Uterus (tissue), 2 donors: ENCODE results near the gene SLC30A7.

ENCODE experiments used
- POLR2A ChIP-seq, 2 donors: fragments of 450-650 bp; IDR thresholded peaks; one replicate each; pipeline ENCODE4 v1.6.1; 2016; ENCODE audit warnings: antibody characterized with exemption in 2 of 2, mild to moderate bottlenecking in 1 of 2, moderate library complexity in 1 of 2
- TF ChIP-seq, protein P1 (sequence below), 4 experiments: fragments of 200-600 bp in 2 of 4; fragments of 450-650 bp in 2 of 4; sonication (generic) in 2 of 4; IDR thresholded peaks; one replicate each; pipeline ENCODE4 v1.5.1; 2016 to 2019; ENCODE audit warnings: antibody characterized with exemption in 4 of 4, mild to moderate bottlenecking in 2 of 4, moderate library complexity in 1 of 4

DNA sequence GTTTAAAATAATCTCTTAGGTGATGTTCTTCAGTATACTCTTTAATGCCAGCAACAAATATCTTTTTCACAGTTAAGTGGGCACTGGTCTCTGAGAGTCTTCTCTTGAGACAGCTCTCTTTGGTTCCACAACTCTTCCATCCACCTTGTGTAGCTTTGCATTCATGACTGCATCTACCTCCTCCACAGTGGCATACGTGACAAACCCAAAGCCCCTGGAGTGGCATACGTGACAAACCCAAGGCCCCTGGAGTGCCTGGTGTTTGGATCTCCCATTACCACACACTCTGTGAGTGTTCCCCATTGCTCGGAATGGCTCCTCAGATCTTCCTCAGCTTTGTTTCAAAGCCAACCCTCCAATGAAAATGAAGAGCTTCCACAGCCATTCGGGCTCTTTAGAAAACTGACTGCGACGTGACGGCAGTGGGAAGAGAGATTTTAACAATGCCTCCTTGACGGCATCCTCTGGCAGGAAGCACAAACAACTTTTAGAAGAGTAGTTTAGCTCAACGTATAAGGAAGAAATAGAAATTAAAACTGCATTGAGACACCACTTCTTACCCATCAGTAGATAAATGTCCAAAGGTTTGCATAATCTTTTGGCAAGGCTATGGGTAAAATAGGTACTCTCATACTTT lies 45.8 kb downstream of the SLC30A7 start:
- TF ChIP-seq POLR2A (IDR thresholded peaks at IDR 0.05): no peak
- TF ChIP-seq, protein P1, sequence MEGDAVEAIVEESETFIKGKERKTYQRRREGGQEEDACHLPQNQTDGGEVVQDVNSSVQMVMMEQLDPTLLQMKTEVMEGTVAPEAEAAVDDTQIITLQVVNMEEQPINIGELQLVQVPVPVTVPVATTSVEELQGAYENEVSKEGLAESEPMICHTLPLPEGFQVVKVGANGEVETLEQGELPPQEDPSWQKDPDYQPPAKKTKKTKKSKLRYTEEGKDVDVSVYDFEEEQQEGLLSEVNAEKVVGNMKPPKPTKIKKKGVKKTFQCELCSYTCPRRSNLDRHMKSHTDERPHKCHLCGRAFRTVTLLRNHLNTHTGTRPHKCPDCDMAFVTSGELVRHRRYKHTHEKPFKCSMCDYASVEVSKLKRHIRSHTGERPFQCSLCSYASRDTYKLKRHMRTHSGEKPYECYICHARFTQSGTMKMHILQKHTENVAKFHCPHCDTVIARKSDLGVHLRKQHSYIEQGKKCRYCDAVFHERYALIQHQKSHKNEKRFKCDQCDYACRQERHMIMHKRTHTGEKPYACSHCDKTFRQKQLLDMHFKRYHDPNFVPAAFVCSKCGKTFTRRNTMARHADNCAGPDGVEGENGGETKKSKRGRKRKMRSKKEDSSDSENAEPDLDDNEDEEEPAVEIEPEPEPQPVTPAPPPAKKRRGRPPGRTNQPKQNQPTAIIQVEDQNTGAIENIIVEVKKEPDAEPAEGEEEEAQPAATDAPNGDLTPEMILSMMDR (IDR thresholded peaks at IDR 0.05): no peak
